ENCODE results near the gene MAST4. TPM values are rescaled to one million over a fixed set of nuclear protein-coding genes. Genes with fewer than 3 reads are reported as not detected.

MAST4 gene
- total and polyA plus RNA-seq, 2 of the 4 experiments (the other 2 are of a cell fraction): 4.8 to 6.8 TPM

DNA sequence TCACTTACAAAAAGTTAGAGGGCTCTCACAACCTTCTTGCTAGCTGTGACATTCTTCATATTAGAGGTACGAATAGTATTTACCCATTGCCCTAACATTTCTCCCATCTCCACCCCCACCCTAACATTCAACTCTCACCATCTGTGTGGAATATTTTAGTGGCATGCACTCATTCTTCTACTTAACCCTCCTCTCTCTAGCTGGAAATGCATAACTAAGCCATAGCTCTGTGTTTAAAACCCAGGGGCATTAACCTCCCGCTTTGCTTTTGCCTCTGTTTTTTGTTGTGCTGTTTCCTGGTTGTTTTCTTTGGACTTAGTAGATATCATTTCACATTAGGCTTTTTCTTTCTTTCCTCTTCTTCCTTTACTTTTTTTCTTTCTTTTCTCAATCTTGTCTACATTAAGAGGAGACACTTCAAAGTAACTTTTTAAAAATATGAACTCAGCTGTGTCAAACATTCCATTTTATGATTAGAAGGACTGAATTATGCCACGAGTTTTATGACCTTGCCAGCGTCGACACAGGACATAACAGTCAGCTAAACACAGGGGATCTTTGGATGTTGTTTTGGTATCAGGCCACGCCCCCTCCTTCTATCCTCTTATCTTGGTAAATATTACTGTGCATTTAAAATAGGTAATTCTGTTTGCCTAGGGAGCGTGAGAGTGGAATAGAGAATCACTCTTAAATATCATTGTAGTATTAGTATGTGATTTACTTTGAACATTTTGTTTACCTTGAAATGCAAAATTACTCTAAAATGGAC, 364.4 kb downstream of the MAST4 start:
- POLR2A ChIA-PET (ENCODE audit: unreplicated experiment): no interaction called here
- peak overlapping the region; percentile 12 for H3K9ac ChIP-seq (ENCODE audit: low read depth, low read length)
- TF ChIP-seq MAZ (IDR thresholded peaks at IDR 0.05; ENCODE audit: borderline replicate concordance, low read depth, low read length) (no peak), POLR2A (IDR thresholded peaks at IDR 0.05; ENCODE audit: low read depth, low read length) (no peak), BHLHE40 (IDR thresholded peaks at IDR 0.05; ENCODE audit: low read depth, low read length) (no peak), SMC3 (IDR thresholded peaks at IDR 0.05; ENCODE audit: low read depth, low read length) (no peak), CEBPB (IDR thresholded peaks at IDR 0.05; ENCODE audit: low read depth, low read length) (no peak), RAD21 (IDR thresholded peaks at IDR 0.05; ENCODE audit: low read length) (no peak), RFX5 (IDR thresholded peaks at IDR 0.05; ENCODE audit: low read depth, low read length) (no peak), FOS (IDR thresholded peaks at IDR 0.05; ENCODE audit: low read depth, low read length) (no peak), CHD1 (IDR thresholded peaks at IDR 0.05; ENCODE audit: low read depth, low read length) (no peak), MXI1 (IDR thresholded peaks at IDR 0.05; ENCODE audit: borderline replicate concordance, low read depth, low read length) (no peak), NFE2L2 (IDR thresholded peaks at IDR 0.05; ENCODE audit: low read depth, low read length) (no peak)
- TF ChIP-seq, protein P1, sequence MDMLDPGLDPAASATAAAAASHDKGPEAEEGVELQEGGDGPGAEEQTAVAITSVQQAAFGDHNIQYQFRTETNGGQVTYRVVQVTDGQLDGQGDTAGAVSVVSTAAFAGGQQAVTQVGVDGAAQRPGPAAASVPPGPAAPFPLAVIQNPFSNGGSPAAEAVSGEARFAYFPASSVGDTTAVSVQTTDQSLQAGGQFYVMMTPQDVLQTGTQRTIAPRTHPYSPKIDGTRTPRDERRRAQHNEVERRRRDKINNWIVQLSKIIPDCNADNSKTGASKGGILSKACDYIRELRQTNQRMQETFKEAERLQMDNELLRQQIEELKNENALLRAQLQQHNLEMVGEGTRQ (IDR thresholded peaks at IDR 0.05; ENCODE audit: low read depth, low read length): no peak
- TF ChIP-seq, protein P2, sequence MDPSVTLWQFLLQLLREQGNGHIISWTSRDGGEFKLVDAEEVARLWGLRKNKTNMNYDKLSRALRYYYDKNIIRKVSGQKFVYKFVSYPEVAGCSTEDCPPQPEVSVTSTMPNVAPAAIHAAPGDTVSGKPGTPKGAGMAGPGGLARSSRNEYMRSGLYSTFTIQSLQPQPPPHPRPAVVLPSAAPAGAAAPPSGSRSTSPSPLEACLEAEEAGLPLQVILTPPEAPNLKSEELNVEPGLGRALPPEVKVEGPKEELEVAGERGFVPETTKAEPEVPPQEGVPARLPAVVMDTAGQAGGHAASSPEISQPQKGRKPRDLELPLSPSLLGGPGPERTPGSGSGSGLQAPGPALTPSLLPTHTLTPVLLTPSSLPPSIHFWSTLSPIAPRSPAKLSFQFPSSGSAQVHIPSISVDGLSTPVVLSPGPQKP (IDR thresholded peaks at IDR 0.05; ENCODE audit: borderline replicate concordance, low read depth, low read length): no peak
- TF ChIP-seq, protein P3, sequence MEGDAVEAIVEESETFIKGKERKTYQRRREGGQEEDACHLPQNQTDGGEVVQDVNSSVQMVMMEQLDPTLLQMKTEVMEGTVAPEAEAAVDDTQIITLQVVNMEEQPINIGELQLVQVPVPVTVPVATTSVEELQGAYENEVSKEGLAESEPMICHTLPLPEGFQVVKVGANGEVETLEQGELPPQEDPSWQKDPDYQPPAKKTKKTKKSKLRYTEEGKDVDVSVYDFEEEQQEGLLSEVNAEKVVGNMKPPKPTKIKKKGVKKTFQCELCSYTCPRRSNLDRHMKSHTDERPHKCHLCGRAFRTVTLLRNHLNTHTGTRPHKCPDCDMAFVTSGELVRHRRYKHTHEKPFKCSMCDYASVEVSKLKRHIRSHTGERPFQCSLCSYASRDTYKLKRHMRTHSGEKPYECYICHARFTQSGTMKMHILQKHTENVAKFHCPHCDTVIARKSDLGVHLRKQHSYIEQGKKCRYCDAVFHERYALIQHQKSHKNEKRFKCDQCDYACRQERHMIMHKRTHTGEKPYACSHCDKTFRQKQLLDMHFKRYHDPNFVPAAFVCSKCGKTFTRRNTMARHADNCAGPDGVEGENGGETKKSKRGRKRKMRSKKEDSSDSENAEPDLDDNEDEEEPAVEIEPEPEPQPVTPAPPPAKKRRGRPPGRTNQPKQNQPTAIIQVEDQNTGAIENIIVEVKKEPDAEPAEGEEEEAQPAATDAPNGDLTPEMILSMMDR (conservative IDR thresholded peaks at IDR 0.05; ENCODE audit: low read depth, low read length): no peak

More for the DNA sequence above, 364.4 kb downstream of the MAST4 start:
- BruUV-seq (replicated peaks): no TSS peak
- peak overlapping the region; percentile 68 for H3K4ac ChIP-seq (ENCODE audit: low read depth, low read length)
- peak overlapping the region; percentile 74 for H3K14ac ChIP-seq (replicated peaks; ENCODE audit: low read depth, low read length)
- H3K9me1 ChIP-seq (ENCODE audit: insufficient read depth, low read length): peaks cover 3% of the 10 kb centered on the region
- CTCF ChIA-PET: interaction anchor here (0.7 to 1.2 kb wide), 5 partner anchors 9 to 128 kb away, joined by 3 to 4 read pairs (median 3); no protein-coding TSS in a partner anchor
- no peak overlapping the region for H2AK5ac ChIP-seq (ENCODE audit: low read depth, low read length)
- intact Hi-C loops (cut with micrococcal nuclease): loop anchor here (1.0 to 10.0 kb wide), 2 partner anchors 27 to 136 kb away; no protein-coding TSS in a partner anchor
- dilution Hi-C loops (cut with HindIII; ENCODE audit: low sequenced_read_pairs, unreplicated experiment): no loop called here
- no peaks in the 10 kb centered on the region for H3K9me3 ChIP-seq (ENCODE audit: control insufficient read depth, insufficient read depth, low read length)
- H3K4me2 ChIP-seq (ENCODE audit: low read depth, low read length): peak overlapping the region; percentile 73
- H3K4me3 ChIP-seq (ENCODE audit: insufficient read depth, low read depth, low read length): peak overlapping the region; percentile 19
- H2BK5ac ChIP-seq (ENCODE audit: low read depth, low read length, poor library complexity, severe bottlenecking): peak overlapping the region; percentile 91
- H2BK120ac ChIP-seq (ENCODE audit: low read depth, low read length): peak overlapping the region; percentile 78
- H2BK15ac ChIP-seq (ENCODE audit: low read depth, low read length): no peak overlapping the region; the same call in 2 of the 3 replicates
- peak; percentile 10 for DNase-seq
- no CpG with 5 or more reads among the region's 7 CpGs for WGBS, 2 experiments (ENCODE audit: extremely low coverage in 2 of 2, insufficient read length in 1 of 2)
- in situ Hi-C loops (cut with MboI; ENCODE audit: low sequenced_read_pairs): no loop called here
- peak overlapping the region; percentile 54; the same call in 1 of the 2 replicates for H4K91ac ChIP-seq (ENCODE audit: insufficient read depth, low read depth, low read length)
- H3K36me3 ChIP-seq (ENCODE audit: control insufficient read depth, insufficient read depth, low read length): no peaks in the 10 kb centered on the region
- no peaks in the 10 kb centered on the region for H3K27me3 ChIP-seq (ENCODE audit: control insufficient read depth, insufficient read depth, low read length)
- peaks cover 4 to 6% of the 10 kb centered on the region in 2 experiments; a peak in 2 of 4 replicates for H3K79me1 ChIP-seq (ENCODE audit: low read depth in 1 of 2, low read length in 2 of 2)
- H4K8ac ChIP-seq (ENCODE audit: low read depth in 2 of 2, low read length in 2 of 2): peak overlapping the region in 1 of 2 experiments; percentile 26; a peak in 2 of 4 replicates
- no peaks in the 10 kb centered on the region for H4K20me1 ChIP-seq (ENCODE audit: insufficient read depth, low read length)
- H2AFZ ChIP-seq (replicated peaks; ENCODE audit: low read length, poor library complexity): no peak overlapping the region
- H2BK20ac ChIP-seq (ENCODE audit: low read depth, low read length): peak overlapping the region; percentile 76; the same call in 1 of the 2 replicates
- peak overlapping the region; percentile 71 for H4K5ac ChIP-seq (ENCODE audit: low read depth, low read length)
- no peak overlapping the region for H3K56ac ChIP-seq (ENCODE audit: extremely low read depth, insufficient read depth, low read length)
- H3K27ac ChIP-seq (ENCODE audit: insufficient read depth, low read length): peak overlapping the region; percentile 84; the same call in 1 of the 2 replicates
- H2AK9ac ChIP-seq (replicated peaks; ENCODE audit: low read depth, low read length, poor library complexity): no peak overlapping the region
- H3K4me1 ChIP-seq (ENCODE audit: control insufficient read depth, insufficient read depth, low read length): peaks cover 8% of the 10 kb centered on the region
- H3K18ac ChIP-seq (ENCODE audit: low read depth, low read length): peak overlapping the region; percentile 86
- peak; percentile 38 for ATAC-seq (ENCODE audit: low read depth)
- peak overlapping the region; percentile 11; the same call in 1 of the 2 replicates for H3K23ac ChIP-seq (ENCODE audit: low read depth, low read length)

Measured in IMR-90 (cell line).